Activated naive CD4-positive, alpha-beta T cell treated with anti-CD3 and anti-CD28 coated beads, Interleukin-2, amount 10 ng/mL, durations not matched to agents 7 days and 5 days (primary cell): ENCODE measurements around the gene KIAA0319L.

Experiments
- CTCF ChIA-PET: fragments of 350-600 bp; sonication (Branson Sonifier 250); formaldehyde crosslinking; loops from one replicate; lab custom pipeline; 2021; ENCODE audit warnings: antibody characterized with exemption; lab: Charles Lee
- DNase-seq: peaks from one replicate; pipeline ENCODE4 v3.0.0-alpha.2; 2020
- H3K27ac Mint-ChIP-seq: one replicate; pipeline ENCODE4 v1.8.0; 2021; ENCODE audit warnings: mild to moderate bottlenecking, moderate library complexity, mixed read lengths
- H3K27me3 Mint-ChIP-seq: one replicate; pipeline ENCODE4 v1.8.0; 2021; ENCODE audit warnings: mild to moderate bottlenecking, mixed read lengths
- H3K36me3 Mint-ChIP-seq: one replicate; pipeline ENCODE4 v1.8.0; 2021; ENCODE audit warnings: mixed read lengths
- H3K4me1 Mint-ChIP-seq: one replicate; pipeline ENCODE4 v1.8.0; 2021; ENCODE audit warnings: mixed read lengths
- H3K4me3 Mint-ChIP-seq: one replicate; pipeline ENCODE4 v1.8.0; 2021; ENCODE audit warnings: mild to moderate bottlenecking, moderate library complexity, mixed read lengths
- H3K9me3 Mint-ChIP-seq: one replicate; pipeline ENCODE4 v1.8.0; 2021; ENCODE audit warnings: mixed read lengths

KIAA0319L gene

GRCh38 chr1:35441926-35442579 is 115.2 kb downstream of the KIAA0319L start:
- H3K9me3 Mint-ChIP-seq = no peaks in the 10 kb centered on the region
- DNase-seq = no peak
- no peak overlapping the region for H3K4me3 Mint-ChIP-seq
- CTCF ChIA-PET = interaction anchor here (1.6 to 6.4 kb wide), 3 partner anchors 9 to 123 kb away, joined by 4 to 29 read pairs (median 4); no protein-coding TSS in a partner anchor
- no peak overlapping the region for H3K27ac Mint-ChIP-seq
- H3K36me3 Mint-ChIP-seq = peaks cover 17% of the 10 kb centered on the region
- no peaks in the 10 kb centered on the region for H3K27me3 Mint-ChIP-seq
- H3K4me1 Mint-ChIP-seq = peaks cover 3% of the 10 kb centered on the region

- Mint-ChIP-seq H3K4me3 (no peak overlapping the region), H3K27me3 (no peaks in the 10 kb centered on the region), H3K27ac (no peak overlapping the region), H3K4me1 (peaks cover 3% of the 10 kb centered on the region), H3K9me3 (no peaks in the 10 kb centered on the region), H3K36me3 (peaks cover 24% of the 10 kb centered on the region)
- no peak for DNase-seq
- CTCF ChIA-PET = interaction anchor here (0.7 to 6.4 kb wide), 3 partner anchors 12 to 129 kb away, joined by 3 to 29 read pairs (median 7); no protein-coding TSS in a partner anchor
Observed at GRCh38 chr1:35439626-35440025, 117.6 kb downstream of the KIAA0319L start.

GRCh38 chr1:35437200-35437599 is 120.0 kb downstream of the KIAA0319L start:
- Mint-ChIP-seq H3K27ac (no peak overlapping the region), H3K4me1 (peaks cover 6% of the 10 kb centered on the region), H3K4me3 (no peak overlapping the region), H3K9me3 (no peaks in the 10 kb centered on the region), H3K36me3 (peaks cover 26% of the 10 kb centered on the region), H3K27me3 (no peaks in the 10 kb centered on the region)
- CTCF ChIA-PET = interaction anchor here (6.4 kb wide), 1 partner anchor 14 kb away, joined by 29 read pairs; no protein-coding TSS in a partner anchor
- no peak for DNase-seq

- Mint-ChIP-seq H3K27ac (no peak overlapping the region), H3K4me3 (no peak overlapping the region), H3K36me3 (peaks cover 25% of the 10 kb centered on the region), H3K4me1 (peaks cover 12% of the 10 kb centered on the region), H3K9me3 (no peaks in the 10 kb centered on the region), H3K27me3 (no peaks in the 10 kb centered on the region)
- CTCF ChIA-PET = interaction anchor here (1.2 to 2.1 kb wide), 2 partner anchors 15 to 126 kb away, joined by 4 to 6 read pairs; no protein-coding TSS in a partner anchor
- no peak for DNase-seq
Observed at GRCh38 chr1:35436078-35436477, 121.1 kb downstream of the KIAA0319L start.

GRCh38 chr1:35434703-35435102 is 122.5 kb downstream of the KIAA0319L start:
- no peak overlapping the region for H3K27ac Mint-ChIP-seq
- CTCF ChIA-PET = interaction anchor here (2.1 kb wide), 1 partner anchor 17 kb away, joined by 6 read pairs; no protein-coding TSS in a partner anchor

GRCh38 chr1:35433714-35434113 is 123.5 kb downstream of the KIAA0319L start:
- DNase-seq = no peak
- H3K4me1 Mint-ChIP-seq = peaks cover 13% of the 10 kb centered on the region
- CTCF ChIA-PET = interaction anchor here (0.7 kb wide), 1 partner anchor 540 kb away, joined by 3 read pairs; no protein-coding TSS in a partner anchor
- H3K27me3 Mint-ChIP-seq = no peaks in the 10 kb centered on the region
- H3K36me3 Mint-ChIP-seq = peaks cover 26% of the 10 kb centered on the region
- H3K27ac Mint-ChIP-seq = no peak overlapping the region
- H3K4me3 Mint-ChIP-seq = no peak overlapping the region
- no peaks in the 10 kb centered on the region for H3K9me3 Mint-ChIP-seq

More at GRCh38 chr1:35434703-35435102, 122.5 kb downstream of the KIAA0319L start:
- Mint-ChIP-seq H3K27me3 (no peaks in the 10 kb centered on the region), H3K4me1 (peaks cover 13% of the 10 kb centered on the region), H3K36me3 (peaks cover 32% of the 10 kb centered on the region), H3K9me3 (no peaks in the 10 kb centered on the region), H3K4me3 (no peak overlapping the region)
- DNase-seq = no peak

- DNase-seq = no peak
- Mint-ChIP-seq H3K27me3 (no peaks in the 10 kb centered on the region), H3K9me3 (no peaks in the 10 kb centered on the region), H3K4me3 (no peak overlapping the region), H3K4me1 (peaks cover 13% of the 10 kb centered on the region), H3K36me3 (peaks cover 26% of the 10 kb centered on the region), H3K27ac (no peak overlapping the region)
- CTCF ChIA-PET = interaction anchor here (1.6 kb wide), 1 partner anchor 19 kb away, joined by 5 read pairs; no protein-coding TSS in a partner anchor
Observed at GRCh38 chr1:35432231-35432630, 125.0 kb downstream of the KIAA0319L start.

- H3K27me3 Mint-ChIP-seq = no peaks in the 10 kb centered on the region
- peaks cover 13% of the 10 kb centered on the region for H3K4me1 Mint-ChIP-seq
- no peak overlapping the region for H3K4me3 Mint-ChIP-seq
- CTCF ChIA-PET = interaction anchor here (1.6 kb wide), 1 partner anchor 20 kb away, joined by 5 read pairs; no protein-coding TSS in a partner anchor
- no peak for DNase-seq
- H3K27ac Mint-ChIP-seq = peak overlapping the region; percentile 53
- H3K9me3 Mint-ChIP-seq = no peaks in the 10 kb centered on the region
- H3K36me3 Mint-ChIP-seq = peaks cover 24% of the 10 kb centered on the region
Observed at GRCh38 chr1:35431173-35431599, 126.0 kb downstream of the KIAA0319L start.

- no peaks in the 10 kb centered on the region for H3K27me3 Mint-ChIP-seq
- H3K27ac Mint-ChIP-seq = no peak overlapping the region
- H3K4me1 Mint-ChIP-seq = peaks cover 13% of the 10 kb centered on the region
- DNase-seq = no peak
- CTCF ChIA-PET = interaction anchor here (1.6 kb wide), 1 partner anchor 20 kb away, joined by 5 read pairs; no protein-coding TSS in a partner anchor
- H3K4me3 Mint-ChIP-seq = no peak overlapping the region
- no peaks in the 10 kb centered on the region for H3K9me3 Mint-ChIP-seq
- peaks cover 24% of the 10 kb centered on the region for H3K36me3 Mint-ChIP-seq
Observed at GRCh38 chr1:35430762-35431161, 126.4 kb downstream of the KIAA0319L start.

GRCh38 chr1:35428360-35428759 is 128.8 kb downstream of the KIAA0319L start:
- Mint-ChIP-seq H3K9me3 (no peaks in the 10 kb centered on the region), H3K27ac (no peak overlapping the region), H3K36me3 (peaks cover 18% of the 10 kb centered on the region), H3K4me1 (peaks cover 13% of the 10 kb centered on the region), H3K27me3 (no peaks in the 10 kb centered on the region), H3K4me3 (no peak overlapping the region)
- CTCF ChIA-PET = no interaction called here
- DNase-seq = no peak

GRCh38 chr1:35426097-35426586 is 131.1 kb downstream of the KIAA0319L start:
- DNase-seq = no peak
- Mint-ChIP-seq H3K9me3 (no peaks in the 10 kb centered on the region), H3K4me1 (peaks cover 2% of the 10 kb centered on the region), H3K36me3 (peaks cover 10% of the 10 kb centered on the region), H3K4me3 (no peak overlapping the region), H3K27ac (no peak overlapping the region), H3K27me3 (no peaks in the 10 kb centered on the region)
- CTCF ChIA-PET = no interaction called here

- H3K27me3 Mint-ChIP-seq = no peaks in the 10 kb centered on the region
- H3K4me3 Mint-ChIP-seq = no peak overlapping the region
- H3K27ac Mint-ChIP-seq = no peak overlapping the region
- H3K9me3 Mint-ChIP-seq = no peaks in the 10 kb centered on the region
- no peak for DNase-seq
- no peaks in the 10 kb centered on the region for H3K4me1 Mint-ChIP-seq
- peaks cover 28% of the 10 kb centered on the region for H3K36me3 Mint-ChIP-seq
- CTCF ChIA-PET = interaction anchor here (1.1 kb wide), 1 partner anchor 205 kb away, joined by 3 read pairs; no protein-coding TSS in a partner anchor
Observed at GRCh38 chr1:35408925-35409324, 148.3 kb downstream of the KIAA0319L start.

- Mint-ChIP-seq H3K27me3 (no peaks in the 10 kb centered on the region), H3K4me1 (no peaks in the 10 kb centered on the region), H3K9me3 (no peaks in the 10 kb centered on the region), H3K36me3 (peaks cover 28% of the 10 kb centered on the region), H3K4me3 (no peak overlapping the region), H3K27ac (no peak overlapping the region)
- CTCF ChIA-PET = interaction anchor here (1.1 kb wide), 1 partner anchor 206 kb away, joined by 3 read pairs; no protein-coding TSS in a partner anchor
- no peak for DNase-seq
Observed at GRCh38 chr1:35407743-35408142, 149.5 kb downstream of the KIAA0319L start.

GRCh38 chr1:35406103-35406502 is 151.1 kb downstream of the KIAA0319L start:
- no peaks in the 10 kb centered on the region for H3K9me3 Mint-ChIP-seq
- DNase-seq = no peak
- no peaks in the 10 kb centered on the region for H3K4me1 Mint-ChIP-seq
- no peaks in the 10 kb centered on the region for H3K27me3 Mint-ChIP-seq
- peaks cover 35% of the 10 kb centered on the region for H3K36me3 Mint-ChIP-seq
- H3K4me3 Mint-ChIP-seq = no peak overlapping the region
- CTCF ChIA-PET = no interaction called here
- no peak overlapping the region for H3K27ac Mint-ChIP-seq
